GM10847 (cell line): ENCODE results near the gene ZNF705A.
"Not testable (repeated sequence)": the region's sequence is repeated elsewhere in the genome, so short reads cannot be mapped to it uniquely, and the experiment has no call there.

Experiments used
- POLR2A ChIP-seq: IDR thresholded peaks from 2 replicates; pipeline ENCODE4 v1.6.1; 2011; ENCODE audit not compliant: insufficient read length; ENCODE audit errors: extremely low read depth

Gene ZNF705A

DNA sequence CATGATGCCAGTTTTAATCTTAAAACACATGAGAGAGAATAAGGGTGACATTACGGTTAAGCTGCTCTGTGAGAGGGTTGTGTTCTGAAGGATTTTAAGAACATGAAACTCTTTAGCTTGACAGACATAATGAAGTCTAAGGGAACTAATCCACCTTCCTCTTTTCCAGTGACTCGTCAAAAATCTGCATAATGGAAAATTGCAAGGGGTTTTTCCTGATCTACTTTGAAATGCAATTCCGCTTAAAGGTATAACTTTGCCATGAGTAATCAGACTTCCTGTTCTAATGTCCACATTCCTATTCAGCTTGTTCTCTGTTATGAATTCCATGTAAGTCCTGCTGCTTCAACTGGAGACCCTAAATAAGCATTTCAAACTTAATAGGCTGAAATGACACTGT lies at the start of gene ZNF705A:
TSS of gene ZNF705A (plus strand) at position 171 of the 400 bp plus-strand sequence. CDS start 15,611 bp downstream, outside the sequence.
- TF ChIP-seq POLR2A: no peak

DNA sequence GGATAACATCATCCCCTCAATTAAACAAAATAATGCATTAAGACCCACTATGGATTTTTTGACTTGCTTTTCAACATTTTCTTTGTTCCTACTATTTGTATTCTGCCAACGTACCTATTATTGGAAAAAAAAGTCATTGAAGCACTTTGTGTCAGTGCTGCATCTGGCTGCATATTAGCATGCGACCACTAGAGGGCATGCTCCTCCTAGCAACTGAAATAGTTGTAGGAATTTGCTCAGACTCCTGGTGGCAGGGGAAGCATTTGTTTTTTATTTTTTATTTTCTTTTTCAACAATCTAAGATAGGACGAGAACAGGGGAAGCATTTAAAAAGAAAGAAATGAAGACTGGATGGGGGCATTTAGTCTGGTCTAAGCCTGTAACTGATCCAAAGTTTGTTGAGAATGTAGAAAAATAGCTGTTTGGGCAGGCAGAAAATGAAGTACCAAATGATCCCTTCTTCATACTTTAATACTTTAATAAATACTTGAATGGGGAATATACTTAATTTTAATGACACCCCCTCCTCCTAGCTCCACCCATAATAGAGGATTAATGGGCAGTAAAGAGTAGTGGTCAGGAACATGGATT lies 47.9 kb upstream of the ZNF705A start:
- no peak for TF ChIP-seq POLR2A

DNA sequence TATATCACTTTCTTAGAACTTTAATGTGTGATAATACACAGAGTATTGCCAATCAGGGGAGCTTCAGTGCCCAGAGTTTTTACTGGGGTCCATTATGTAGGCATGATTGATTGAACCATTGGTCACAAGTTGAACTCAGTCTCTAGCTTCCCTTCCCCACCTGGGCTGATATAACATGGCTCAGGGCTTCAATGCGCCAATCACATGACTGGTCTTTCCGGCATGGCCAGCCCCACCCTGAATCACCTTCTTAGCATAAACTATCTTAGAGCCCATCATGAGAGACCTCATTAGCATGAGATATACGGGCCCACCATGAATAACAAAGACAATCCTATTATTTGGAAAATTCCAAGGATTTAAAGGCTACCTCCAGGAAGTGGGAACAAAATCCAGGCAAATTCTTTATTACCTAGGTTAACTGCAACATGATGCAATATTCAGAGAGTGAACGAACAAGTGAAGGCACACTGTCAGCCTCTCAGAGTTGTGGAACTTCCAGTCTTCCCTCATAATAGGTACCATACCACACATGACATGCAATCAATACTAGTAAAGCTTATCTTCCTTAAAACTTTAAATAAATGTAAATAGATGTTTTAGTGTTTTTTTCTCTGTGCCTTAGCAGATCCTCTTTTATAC lies 36.6 kb upstream of the ZNF705A start:
- TF ChIP-seq POLR2A: no peak

DNA sequence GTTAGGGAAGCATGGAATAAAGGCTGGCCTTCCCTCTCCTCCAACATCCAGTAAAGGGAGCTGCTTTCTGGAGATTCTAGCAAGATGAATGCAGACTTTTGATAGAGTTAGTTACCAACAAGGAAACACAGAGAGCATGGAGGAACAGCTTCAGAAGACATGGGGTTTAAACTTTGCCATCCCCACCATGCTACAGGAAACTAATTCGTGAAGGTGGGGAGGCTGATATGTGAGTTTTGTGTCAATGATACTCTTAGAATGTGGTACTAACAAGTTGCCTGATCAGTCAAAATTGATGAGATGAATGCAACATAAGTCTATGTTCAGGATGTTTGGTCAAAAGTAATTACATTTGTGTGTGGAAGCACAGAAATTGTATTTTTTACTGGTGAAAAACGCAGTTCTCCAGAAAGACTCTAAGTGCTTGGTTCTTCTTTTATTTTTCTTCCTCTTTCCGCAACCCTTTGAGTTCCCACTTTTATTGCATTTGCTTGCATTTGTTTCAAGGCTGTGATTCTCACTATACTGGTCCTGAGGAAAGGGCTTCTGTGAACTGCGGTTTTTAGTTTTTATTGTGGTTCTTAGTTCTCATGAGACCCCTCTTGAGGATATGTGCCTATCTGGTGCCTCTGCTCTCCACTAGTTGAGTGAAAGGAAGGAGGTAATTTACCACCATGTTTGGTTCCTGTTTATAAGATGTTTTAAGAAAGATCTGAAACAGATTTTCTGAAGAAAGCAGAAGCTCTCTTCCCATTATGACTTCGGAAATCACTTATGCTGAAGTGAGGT lies 33.5 kb upstream of the ZNF705A start, which contains the start of gene CLEC4A:
TSS of gene CLEC4A (plus strand) at position 494 of the 789 bp plus-strand sequence. CDS start at position 756, 262 bp downstream.
- TF ChIP-seq POLR2A: no peak

DNA sequence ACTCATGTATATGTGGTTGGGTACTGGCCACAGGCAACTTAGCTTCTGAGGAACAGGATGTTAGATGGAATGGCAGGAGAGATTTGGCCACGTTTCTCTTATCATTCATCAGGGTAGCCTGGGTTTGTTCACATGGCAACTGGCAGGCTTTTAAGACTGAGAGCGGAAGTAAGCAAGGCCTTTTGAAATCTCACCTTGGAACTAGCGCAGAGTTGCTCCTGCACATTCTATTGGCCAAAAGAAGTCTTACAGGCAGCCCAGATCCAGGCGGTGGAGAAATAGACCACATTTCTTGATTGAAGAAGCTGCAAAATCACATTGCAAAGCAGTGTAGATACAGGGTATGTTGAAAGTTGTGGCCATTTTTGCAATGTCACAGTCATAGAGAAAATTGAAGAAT lies 29.7 kb upstream of the ZNF705A start:
- no peak for TF ChIP-seq POLR2A

DNA sequence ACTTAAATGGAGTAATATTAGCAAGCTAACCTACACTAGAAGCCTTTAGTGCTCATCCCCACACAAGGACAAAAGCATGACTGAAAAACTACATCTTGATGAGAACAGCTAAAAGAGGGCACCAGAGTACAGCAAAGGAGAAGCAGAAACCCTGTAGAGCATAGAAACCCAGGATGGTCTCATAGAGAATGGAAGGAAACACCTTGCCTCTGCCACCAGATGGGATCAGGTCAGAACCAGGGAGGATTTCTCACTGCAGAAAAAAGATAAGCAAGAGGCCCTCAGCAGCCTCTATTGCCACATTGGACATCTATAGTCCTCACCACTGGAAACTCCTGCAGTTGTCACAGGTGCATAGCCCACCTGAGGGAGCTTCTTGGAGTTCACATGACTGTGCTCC lies 13.6 kb upstream of the ZNF705A start:
- no peak for TF ChIP-seq POLR2A

DNA sequence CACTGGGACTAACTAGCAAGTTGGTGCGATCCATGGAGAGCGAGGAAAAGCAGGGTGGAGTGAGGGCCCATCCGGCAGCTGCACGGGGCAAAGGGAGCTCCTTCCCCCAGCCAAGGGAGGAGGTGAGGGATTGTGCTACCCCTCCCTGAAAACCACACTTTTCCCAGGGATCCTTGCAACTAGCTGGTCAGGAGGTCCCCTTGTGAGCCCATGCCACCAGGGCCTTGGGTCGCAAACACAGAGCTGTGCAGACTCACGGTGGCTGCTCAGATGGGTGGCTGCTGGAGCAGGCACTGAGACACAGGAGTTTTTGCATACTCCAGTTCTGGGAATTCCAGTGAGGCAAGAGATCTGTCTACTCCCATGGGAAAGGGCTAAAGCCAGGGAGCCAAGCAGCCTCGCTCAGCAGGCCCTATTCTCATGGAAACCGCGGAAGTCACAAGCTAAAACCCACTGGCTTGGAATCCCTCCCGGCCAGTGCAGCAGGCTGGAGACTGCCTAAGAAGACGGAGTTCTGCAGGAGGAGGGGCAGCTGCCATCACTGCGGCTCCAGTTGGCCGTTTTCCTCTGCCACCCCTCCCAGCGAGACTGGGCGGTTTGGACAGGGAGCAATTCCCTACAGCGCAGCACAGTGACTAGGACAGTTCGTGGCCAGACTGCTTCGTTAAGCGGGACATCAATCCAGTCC lies 10.9 kb upstream of the ZNF705A start:
- no peak for TF ChIP-seq POLR2A

DNA sequence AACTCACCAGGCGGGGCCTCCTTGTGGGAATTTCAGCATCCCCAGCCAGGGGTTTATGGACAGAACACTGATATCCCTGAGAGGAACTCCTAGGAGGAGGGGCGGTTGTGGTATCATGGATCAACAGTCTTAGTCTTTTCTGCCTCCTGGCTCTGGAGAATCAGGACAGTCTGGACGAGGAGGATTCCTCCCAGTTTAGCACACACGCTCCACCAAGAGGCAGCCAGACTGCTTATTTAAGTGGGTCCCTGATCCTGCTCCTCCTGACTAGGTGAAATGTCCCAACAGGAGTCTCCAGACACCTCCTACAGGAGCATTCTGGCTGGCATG lies 10.4 kb upstream of the ZNF705A start:
- TF ChIP-seq POLR2A: no peak

DNA sequence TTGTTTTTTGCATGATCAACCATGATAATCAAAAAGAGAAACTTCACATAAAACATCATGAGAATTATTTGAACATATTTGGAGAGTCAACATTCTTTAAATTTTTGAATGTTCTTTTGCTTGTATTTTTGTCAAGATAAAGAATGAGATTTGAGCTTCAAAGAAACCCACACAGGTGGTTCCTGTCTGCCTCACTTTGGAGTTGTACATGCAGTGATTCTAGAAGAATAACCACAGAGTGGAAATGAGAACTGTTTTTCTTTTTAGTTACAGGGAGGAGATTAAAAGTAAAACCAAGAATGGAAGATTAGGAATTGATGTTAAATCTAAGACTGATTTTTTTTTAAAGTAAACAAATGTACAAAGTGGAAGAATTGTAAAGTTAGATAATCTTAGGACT lies 2.3 kb upstream of the ZNF705A start:
- TF ChIP-seq POLR2A: no peak

DNA sequence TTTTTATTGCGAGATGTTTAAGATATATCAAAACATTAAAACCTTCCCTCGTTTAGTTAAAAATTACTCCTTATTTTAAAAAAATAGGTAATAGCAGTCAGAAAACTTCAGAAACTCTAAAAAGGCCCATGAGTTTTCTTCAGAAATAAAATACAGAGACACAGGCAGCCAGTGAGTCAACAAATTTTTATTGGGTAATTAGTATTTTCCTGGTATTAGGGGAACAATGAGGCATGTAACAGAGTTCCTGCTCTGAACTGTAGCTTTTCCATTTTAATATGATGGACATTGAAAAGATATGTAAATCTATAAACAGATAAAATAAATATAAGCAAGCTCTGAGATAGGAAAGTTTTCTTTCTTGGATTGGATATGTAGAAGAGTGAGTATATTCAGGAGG lies 399 bp upstream of the ZNF705A start:
- TF ChIP-seq POLR2A: no peak

DNA sequence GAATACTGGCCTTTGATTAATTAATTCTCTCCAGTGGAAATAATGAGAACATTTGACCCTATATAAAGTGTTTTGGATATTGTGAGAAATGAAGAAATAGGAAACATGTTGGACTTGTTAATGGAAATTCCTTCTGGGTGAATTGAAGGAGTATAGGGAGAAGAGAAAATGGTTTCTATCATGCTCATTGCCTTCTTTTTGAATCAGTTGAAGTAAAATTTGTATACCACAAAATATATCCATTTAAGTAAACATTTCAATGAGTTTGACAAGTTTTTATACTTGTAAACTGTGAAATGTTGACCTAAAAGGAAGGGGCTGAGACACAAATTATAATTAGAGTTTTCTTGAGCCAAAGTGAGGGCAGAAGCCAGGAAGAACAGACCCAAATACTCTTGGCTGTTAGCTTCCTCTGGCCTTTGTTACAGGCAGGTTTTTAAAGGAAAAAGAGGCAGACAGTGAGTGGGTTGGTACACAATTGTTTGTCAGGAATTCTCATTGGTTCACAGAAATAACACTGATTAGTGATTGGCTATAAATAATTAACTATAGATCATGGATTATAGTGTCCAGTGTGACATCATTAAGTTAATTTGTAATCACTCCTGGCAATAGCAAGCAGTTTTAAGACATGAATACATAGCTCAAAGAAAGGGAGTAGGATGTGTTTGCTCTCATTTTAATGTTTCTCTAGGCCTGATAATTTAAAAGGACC lies 826 bp downstream of the ZNF705A start:
- TF ChIP-seq POLR2A: no peak

DNA sequence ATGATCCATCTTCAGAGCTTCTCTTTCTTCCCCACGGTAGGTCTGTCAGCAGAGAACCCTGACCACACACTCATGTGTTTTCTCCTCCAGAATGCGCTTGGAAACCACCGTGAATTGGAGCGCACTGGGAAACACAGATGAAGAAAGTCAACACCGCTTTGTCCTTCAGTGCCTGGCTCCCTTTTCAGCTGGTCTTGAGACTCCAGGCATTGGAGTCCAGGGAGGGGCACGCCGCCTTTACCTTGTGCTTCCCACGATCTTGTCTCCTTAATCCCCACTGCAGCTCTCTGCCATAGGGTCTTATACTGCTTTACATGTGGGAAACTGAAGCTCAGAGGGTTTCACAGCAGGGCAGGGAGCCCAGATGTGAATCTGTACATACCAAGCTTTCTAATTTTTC lies 69.5 kb downstream of the ZNF705A start:
- TF ChIP-seq POLR2A: no peak

DNA sequence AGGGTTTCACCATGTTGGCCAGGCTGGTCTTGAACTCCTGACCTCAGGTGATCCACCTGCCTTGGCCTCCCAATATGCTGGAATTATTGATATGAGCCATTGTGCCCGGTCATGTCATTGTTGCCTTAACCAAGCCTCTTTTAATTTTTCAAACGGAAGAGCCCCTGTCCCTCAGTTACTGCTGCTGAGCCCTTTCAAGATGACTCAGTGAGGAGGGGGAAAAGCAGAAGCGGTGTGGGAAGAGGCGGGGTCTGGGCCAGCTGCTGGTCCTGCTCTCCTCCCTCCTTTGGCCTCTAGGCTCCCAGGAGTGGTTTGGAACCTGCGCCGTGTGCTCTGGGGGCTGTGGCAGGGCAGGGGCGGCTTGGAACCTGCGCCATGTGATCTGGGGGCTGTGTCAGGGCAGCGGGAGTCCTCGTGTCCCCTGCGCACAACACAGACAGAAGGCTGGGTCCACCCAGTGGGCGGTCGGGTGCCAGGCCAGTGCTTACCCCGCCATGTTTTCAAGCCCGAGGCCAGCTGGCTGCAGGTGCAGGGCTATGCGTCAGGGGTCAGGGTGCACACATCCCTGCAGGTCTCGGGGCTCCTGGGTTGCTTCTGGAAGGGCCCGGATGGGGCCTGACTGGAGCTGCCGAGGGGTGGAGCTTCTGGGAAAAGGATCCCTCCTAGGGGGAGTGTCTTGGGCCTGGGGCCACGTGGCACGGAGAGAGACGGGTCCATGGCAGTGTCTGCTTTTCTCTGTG lies 70.3 kb downstream of the ZNF705A start, which contains the start of gene FAM90A1:
TSS of gene FAM90A1 (minus strand) at position 627 of the 740 bp plus-strand sequence. CDS start 2,786 bp downstream, outside the sequence.
- TF ChIP-seq POLR2A: not testable (repeated sequence)
